CD14-positive monocyte (primary cell): ENCODE measurements around the gene C4B. TPM values are rescaled to one million over a fixed set of nuclear protein-coding genes. Genes with fewer than 3 reads are reported as not detected.
"Not testable (repeated sequence)": the region's sequence is repeated elsewhere in the genome, so short reads cannot be mapped to it uniquely, and the experiment has no call there.

Source experiments
- DNase-seq, 3 donors: peaks; one replicate each; pipeline ENCODE4 v3.0.0-alpha.2; 2011 to 2022
- H2AFZ ChIP-seq: 2 replicates; pipeline ENCODE4 v1.6.0; 2012; ENCODE audit warnings: mild to moderate bottlenecking, low read depth, low read length, inconsistent platforms; ENCODE audit not compliant: insufficient read depth, poor library complexity, severe bottlenecking
- H3K27ac ChIP-seq, 2 donors: 1 replicate in 1 of 2; 2 replicates in 1 of 2; pipeline ENCODE4 v1.5.1; 2012 to 2013; ENCODE audit warnings: low read length in 2 of 2, control low read depth in 1 of 2, inconsistent platforms in 1 of 2, low read depth in 1 of 2, mild to moderate bottlenecking in 1 of 2
- H3K27me3 ChIP-seq, 2 donors: one replicate each; pipeline versions ENCODE4 v1.6.0 to v1.6.1; 2011 to 2013; ENCODE audit warnings: low read length in 2 of 2; ENCODE audit not compliant: control insufficient read depth in 2 of 2, insufficient read depth in 2 of 2
- H3K36me3 ChIP-seq, 2 donors: replicated peaks in 1 of 2; 1 replicate in 1 of 2; 2 replicates in 1 of 2; pipeline versions ENCODE4 v1.5.1 to v1.6.1; 2012 to 2013; ENCODE audit warnings: low read length in 2 of 2, control low read depth in 1 of 2, inconsistent platforms in 1 of 2, mild to moderate bottlenecking in 1 of 2; ENCODE audit not compliant: insufficient read depth in 2 of 2, control insufficient read depth in 1 of 2
- H3K4me1 ChIP-seq, 2 donors: 1 replicate in 1 of 2; 2 replicates in 1 of 2; pipeline versions ENCODE4 v1.5.1 to v1.6.1; 2012 to 2013; ENCODE audit warnings: low read length in 2 of 2, control low read depth in 1 of 2, inconsistent platforms in 1 of 2, mild to moderate bottlenecking in 1 of 2, moderate library complexity in 1 of 2; ENCODE audit not compliant: insufficient read depth in 2 of 2, control insufficient read depth in 1 of 2
- H3K4me2 ChIP-seq: replicated peaks from 2 replicates; pipeline ENCODE3; 2012; ENCODE audit warnings: low read length, moderate library complexity, mild to moderate bottlenecking; ENCODE audit not compliant: poor library complexity, severe bottlenecking; ENCODE audit errors: extremely low read depth
- H3K4me3 ChIP-seq, 3 experiments: fragments of 200-600 bp in 1 of 3; sonication (generic) in 1 of 3; replicated peaks in 1 of 3; 1 replicate in 2 of 3; 2 replicates in 1 of 3; pipeline ENCODE4 v1.5.1; 2011 to 2013; ENCODE audit warnings: low read length in 3 of 3, mild to moderate bottlenecking in 3 of 3, control low read depth in 2 of 3, low read depth in 2 of 3, inconsistent platforms in 1 of 3, moderate library complexity in 1 of 3
- H3K79me2 ChIP-seq: 2 replicates; pipeline ENCODE4 v1.6.0; 2012; ENCODE audit warnings: mild to moderate bottlenecking, control low read depth, inconsistent platforms, low read length, moderate library complexity; ENCODE audit not compliant: insufficient read depth
- H3K9ac ChIP-seq: 2 replicates; pipeline ENCODE4 v1.6.0; 2017; ENCODE audit warnings: low read length, mild to moderate bottlenecking; ENCODE audit not compliant: insufficient read depth, poor library complexity, severe bottlenecking
- H3K9me3 ChIP-seq, 2 donors: replicated peaks in 1 of 2; 1 replicate in 1 of 2; 2 replicates in 1 of 2; pipeline versions ENCODE4 v1.5.1 to v1.6.1; 2012 to 2013; ENCODE audit warnings: low read length in 2 of 2, control low read depth in 1 of 2; ENCODE audit not compliant: control insufficient read depth in 1 of 2, insufficient read depth in 1 of 2
- H4K20me1 ChIP-seq: 2 replicates; pipeline ENCODE4 v1.6.0; 2012; ENCODE audit warnings: mild to moderate bottlenecking, low read length, control low read depth, moderate library complexity; ENCODE audit not compliant: insufficient read depth
- H3K27ac Mint-ChIP-seq, 7 donors: one replicate each; pipeline ENCODE4 v1.8.0; 2020; ENCODE audit warnings: mild to moderate bottlenecking in 7 of 7, mixed read lengths in 7 of 7, moderate library complexity in 6 of 7, inconsistent platforms in 2 of 7
- H3K27me3 Mint-ChIP-seq, 3 donors: one replicate each; pipeline ENCODE4 v1.8.0; 2021 to 2022; ENCODE audit warnings: low read depth in 3 of 3, mild to moderate bottlenecking in 3 of 3, mixed read lengths in 3 of 3, moderate library complexity in 3 of 3, inconsistent platforms in 1 of 3
- H3K36me3 Mint-ChIP-seq, 2 donors: one replicate each; pipeline ENCODE4 v1.8.0; 2020; ENCODE audit warnings: mixed read lengths in 2 of 2, inconsistent platforms in 1 of 2, mild to moderate bottlenecking in 1 of 2
- H3K4me1 Mint-ChIP-seq: one replicate; pipeline ENCODE4 v1.8.0; 2020; ENCODE audit warnings: mild to moderate bottlenecking, mixed read lengths
- H3K4me3 Mint-ChIP-seq, 2 donors: one replicate each; pipeline ENCODE4 v1.8.0; 2020; ENCODE audit warnings: mild to moderate bottlenecking in 2 of 2, mixed read lengths in 2 of 2, moderate library complexity in 1 of 2
- H3K9me3 Mint-ChIP-seq, 7 donors: one replicate each; pipeline ENCODE4 v1.8.0; 2020 to 2022; ENCODE audit warnings: mixed read lengths in 7 of 7, mild to moderate bottlenecking in 6 of 7, moderate library complexity in 6 of 7, inconsistent platforms in 2 of 7
- WGBS: methylation state at CpG from one replicate; pipeline ENCODE4 v1.1.5; 2013; ENCODE audit warnings: missing lambda C conversion rate; ENCODE audit not compliant: insufficient coverage; 5-methylcytosine and 5-hydroxymethylcytosine counted together
- intact Hi-C, 2 donors: fragments of 100-400 bp; cut with micrococcal nuclease; formaldehyde crosslinking; loops; one replicate each; pipeline versions ENCODE4 v1.15.0 to v1.15.1; 2023
- polyA plus RNA-seq, 3 donors: library from polyadenylated mRNA; depleted of rRNA in 1 of 3; unstranded in 2 of 3; stranded (reverse) in 1 of 3; fragments of 300-500 nt in 2 of 3; fragments of >200 nt in 1 of 3; fragmentation: Illumina TruSeq in 2 of 3; gene quantifications; 1 replicate in 2 of 3; 2 replicates in 1 of 3; pipeline ENCODE4 v1.2.3, GENCODE V29; 2012 to 2021

Gene C4B
- polyA plus RNA-seq, 3 donors: 0.18 to 11.6 TPM; not detected in 1

DNA sequence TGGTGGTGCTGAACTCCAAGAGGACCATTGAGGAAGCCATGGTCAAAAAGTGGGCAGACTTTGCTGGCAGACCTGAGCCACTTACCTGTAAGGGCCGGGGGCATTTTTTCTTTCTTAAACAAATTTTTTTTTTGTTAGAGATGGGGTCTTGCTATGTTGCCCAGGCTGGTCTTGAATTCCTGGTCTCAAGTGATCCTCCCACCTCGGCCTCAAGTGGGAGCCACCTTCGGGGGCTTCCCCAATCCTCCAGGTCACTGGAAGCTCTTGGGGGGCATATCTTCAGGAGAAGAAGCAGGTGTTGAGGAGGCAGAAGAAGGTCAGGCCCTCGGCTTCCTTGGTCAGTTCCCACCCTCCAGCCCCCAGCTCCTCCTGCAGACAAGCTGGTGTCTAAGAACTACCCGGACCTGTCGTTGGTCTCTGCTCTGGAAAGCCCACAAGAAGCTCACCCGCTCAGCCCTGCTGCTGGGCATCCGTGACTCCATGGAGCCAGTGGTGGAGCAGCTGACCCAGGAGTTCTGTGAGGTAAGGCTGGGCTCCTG, 8.5 kb upstream of the C4B start:
- DNase-seq, H3K4me3 Mint-ChIP-seq, H3K9ac ChIP-seq, H3K79me2 ChIP-seq, H3K4me3 ChIP-seq, H3K27ac Mint-ChIP-seq, H3K36me3 ChIP-seq, H4K20me1 ChIP-seq, H3K9me3 Mint-ChIP-seq, H3K27me3 Mint-ChIP-seq, intact Hi-C loops, H3K9me3 ChIP-seq, H3K4me2 ChIP-seq, H2AFZ ChIP-seq, H3K4me1 Mint-ChIP-seq, H3K36me3 Mint-ChIP-seq, H3K27me3 ChIP-seq, H3K27ac ChIP-seq, H3K4me1 ChIP-seq: not testable (repeated sequence)
- WGBS: 40% methylated on average over 2 of the region's 8 CpGs

DNA sequence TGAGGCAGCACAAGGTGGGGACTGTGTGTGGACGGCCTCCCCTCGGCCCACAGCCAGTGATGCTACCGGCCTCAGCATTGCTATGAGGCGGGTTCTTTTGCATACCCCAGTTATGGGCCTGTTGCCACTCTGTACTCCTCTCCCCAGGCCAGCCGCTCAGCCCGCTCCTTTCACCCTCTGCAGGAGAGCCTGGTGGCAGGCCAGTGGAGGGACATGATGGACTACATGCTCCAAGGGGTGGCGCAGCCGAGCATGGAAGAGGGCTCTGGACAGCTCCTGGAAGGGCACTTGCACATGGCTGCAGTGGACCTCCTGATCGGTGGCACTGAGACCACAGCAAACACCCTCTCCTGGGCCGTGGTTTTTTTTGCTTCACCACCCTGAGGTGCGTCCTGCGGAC, 7.5 kb upstream of the C4B start:
- H3K36me3 Mint-ChIP-seq, H3K9ac ChIP-seq, H3K4me1 ChIP-seq, H3K9me3 ChIP-seq, H2AFZ ChIP-seq, H3K27ac Mint-ChIP-seq, H3K4me1 Mint-ChIP-seq, intact Hi-C loops, H3K27me3 ChIP-seq, DNase-seq, H3K27me3 Mint-ChIP-seq, H3K79me2 ChIP-seq, H3K27ac ChIP-seq, H3K4me3 Mint-ChIP-seq, H3K9me3 Mint-ChIP-seq, H3K4me2 ChIP-seq, H4K20me1 ChIP-seq, H3K36me3 ChIP-seq, H3K4me3 ChIP-seq: not testable (repeated sequence)
- WGBS: no CpG with 5 or more reads among the region's 12 CpGs

DNA sequence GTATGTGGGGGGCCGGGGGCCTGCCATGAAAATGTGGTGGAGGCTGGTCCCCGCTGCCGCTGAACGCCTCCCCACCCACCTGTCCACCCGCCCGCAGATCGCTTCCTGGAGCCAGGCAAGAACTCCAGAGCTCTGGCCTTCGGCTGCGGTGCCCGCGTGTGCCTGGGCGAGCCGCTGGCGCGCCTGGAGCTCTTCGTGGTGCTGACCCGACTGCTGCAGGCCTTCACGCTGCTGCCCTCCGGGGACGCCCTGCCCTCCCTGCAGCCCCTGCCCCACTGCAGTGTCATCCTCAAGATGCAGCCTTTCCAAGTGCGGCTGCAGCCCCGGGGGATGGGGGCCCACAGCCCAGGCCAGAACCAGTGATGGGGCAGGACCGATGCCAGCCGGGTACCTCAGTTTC, 6.6 kb upstream of the C4B start:
- H3K36me3 ChIP-seq, H3K9me3 ChIP-seq, H3K27ac ChIP-seq, H3K79me2 ChIP-seq, H3K27ac Mint-ChIP-seq, H3K9ac ChIP-seq, H3K4me1 Mint-ChIP-seq, H3K27me3 ChIP-seq, H3K4me3 ChIP-seq, intact Hi-C loops, H3K27me3 Mint-ChIP-seq, H3K9me3 Mint-ChIP-seq, H3K4me2 ChIP-seq, H3K36me3 Mint-ChIP-seq, H3K4me1 ChIP-seq, DNase-seq, H3K4me3 Mint-ChIP-seq, H2AFZ ChIP-seq, H4K20me1 ChIP-seq: not testable (repeated sequence)
- WGBS: no CpG with 5 or more reads among the region's 24 CpGs

DNA sequence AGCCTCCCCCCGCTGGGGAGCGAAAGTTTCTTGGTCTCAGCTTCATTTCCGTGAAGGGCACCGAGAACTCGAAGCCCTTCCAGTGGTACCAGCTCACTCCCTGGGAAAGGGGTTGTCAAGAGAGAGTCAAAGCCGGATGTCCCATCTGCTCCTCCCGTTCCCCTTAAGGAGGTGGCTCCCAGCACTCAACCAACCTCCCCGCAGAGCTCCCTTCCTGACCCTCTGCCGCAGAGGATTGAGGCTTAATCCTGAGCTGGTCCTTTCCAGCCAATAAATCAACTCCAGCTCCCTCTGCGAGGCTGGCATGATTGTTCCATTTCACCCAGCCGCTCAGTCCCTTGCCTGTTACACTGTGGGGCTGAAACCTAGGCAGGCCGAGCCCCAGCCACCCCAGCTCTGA, 6.0 kb upstream of the C4B start:
- H3K4me2 ChIP-seq, H3K4me1 Mint-ChIP-seq, H3K4me3 ChIP-seq, H3K27ac ChIP-seq, H3K36me3 ChIP-seq, intact Hi-C loops, H3K9me3 ChIP-seq, H2AFZ ChIP-seq, H3K27me3 ChIP-seq, DNase-seq, H3K4me1 ChIP-seq, H3K9ac ChIP-seq, H3K27ac Mint-ChIP-seq, H3K4me3 Mint-ChIP-seq, H4K20me1 ChIP-seq, H3K79me2 ChIP-seq, H3K27me3 Mint-ChIP-seq, H3K36me3 Mint-ChIP-seq, H3K9me3 Mint-ChIP-seq: not testable (repeated sequence)
- WGBS: 20% methylated on average over 3 of the region's 12 CpGs
